Tibial nerve (tissue), 3 donors: ENCODE results near the gene ASPM.

Experiments used
- CTCF ChIP-seq, 5 experiments: fragments of 200-600 bp in 3 of 5; fragments of 450-650 bp in 2 of 5; sonication (generic) in 3 of 5; IDR thresholded peaks; one replicate each; pipeline ENCODE4 v1.5.1; 2016 to 2019; ENCODE audit warnings: antibody characterized with exemption in 5 of 5, mild to moderate bottlenecking in 3 of 5, moderate library complexity in 2 of 5
- POLR2A ChIP-seq, 2 donors: fragments of 450-650 bp; IDR thresholded peaks; one replicate each; pipeline ENCODE4 v1.6.1; 2017; ENCODE audit warnings: antibody characterized with exemption in 2 of 2, mild to moderate bottlenecking in 2 of 2, moderate library complexity in 2 of 2

- TF ChIP-seq CTCF (IDR thresholded peaks at IDR 0.05): no peak
- no peak for TF ChIP-seq POLR2A (IDR thresholded peaks at IDR 0.05)
Measured at GRCh38 chr1:197173571-197174507, 27.4 kb upstream of the ASPM start.
